ENCODE measurements around the gene APCS. TPM values are rescaled to one million over a fixed set of nuclear protein-coding genes. Genes with fewer than 3 reads are reported as not detected.

Gene APCS
- total and polyA plus RNA-seq, 9 of the 15 experiments (the other 6 are each of a cell fraction or from before 2014, with no cell fraction given) = 0.29 TPM; not detected in 8

- Histone ChIP-seq H3K9me3 (replicated peaks; ENCODE audit: control insufficient read depth, insufficient read depth, low read depth, low read length) (no peaks in the 10 kb centered on the region), H3K4me2 (ENCODE audit: insufficient read depth, low read length) (no peak overlapping the region), H4K20me1 (replicated peaks; ENCODE audit: control insufficient read depth, insufficient read depth, low read length) (no peaks in the 10 kb centered on the region), H3K9me1 (ENCODE audit: control insufficient read depth, insufficient read depth, low read length) (no peaks in the 10 kb centered on the region), H2AFZ (ENCODE audit: low read depth, low read length) (no peak overlapping the region), H3K36me3 (ENCODE audit: control insufficient read depth, insufficient read depth, low read length) (no peaks in the 10 kb centered on the region), H3K4me3 (no peak overlapping the region), H3K27ac (ENCODE audit: extremely low read depth, low read depth, low read length) (no peak overlapping the region), H3K27me3 (ENCODE audit: control insufficient read depth in 2 of 2, insufficient read depth in 2 of 2, low read length in 2 of 2) (no peaks in the 10 kb centered on the region), H3K9ac (ENCODE audit: insufficient read depth in 1 of 2, low read depth in 2 of 2, low read length in 2 of 2) (no peak overlapping the region), H3K79me2 (ENCODE audit: control insufficient read depth, insufficient read depth, low read length) (no peaks in the 10 kb centered on the region), H3K4me1 (replicated peaks in 1 of 2; ENCODE audit: control insufficient read depth in 2 of 2, insufficient read depth in 2 of 2, low read length in 2 of 2) (no peaks in the 10 kb centered on the region)
- no TSS peak for BruUV-seq (replicated peaks)
- no peak for TF ChIP-seq SRF (CRISPR knock-in tag; IDR thresholded peaks at IDR 0.05)
- TF ChIP-seq ZNF175 (CRISPR knock-in tag; IDR thresholded peaks at IDR 0.05; ENCODE audit: low read depth) = no peak
- TF ChIP-seq ZNF511 (CRISPR knock-in tag; IDR thresholded peaks at IDR 0.05) = no peak
- no peak for TF ChIP-seq DACH1 (IDR thresholded peaks at IDR 0.05; ENCODE audit: partially characterized antibody)
- no peak for TF ChIP-seq ZNF655 (CRISPR knock-in tag; IDR thresholded peaks at IDR 0.05)
- TF ChIP-seq RBM34 (IDR thresholded peaks at IDR 0.05; ENCODE audit: borderline replicate concordance, insufficient read depth, low read length) = no peak
- TF ChIP-seq ZNF707 (CRISPR knock-in tag; conservative IDR thresholded peaks at IDR 0.05) = no peak
- no peak for TF ChIP-seq MAZ (CRISPR knock-in tag; conservative IDR thresholded peaks at IDR 0.05 in 1 of 2, IDR thresholded peaks at IDR 0.05 in 1 of 2)
- no peak for TF ChIP-seq GABPA (tag; conservative IDR thresholded peaks at IDR 0.05; ENCODE audit: low read depth)
- TF ChIP-seq ZNF512 (tag; IDR thresholded peaks at IDR 0.05) = no peak
- TF ChIP-seq CBX2 (IDR thresholded peaks at IDR 0.05; ENCODE audit: insufficient read depth, low read length, poor library complexity, severe bottlenecking) = no peak
- no peak for TF ChIP-seq POLR2G (IDR thresholded peaks at IDR 0.05; ENCODE audit: low read depth, low read length)
- TF ChIP-seq ZNF586 (CRISPR knock-in tag; conservative IDR thresholded peaks at IDR 0.05) = no peak
- TF ChIP-seq NCOA6 (IDR thresholded peaks at IDR 0.05) = no peak
- FAIRE-seq (no peak), ATAC-seq (no peak), DNase-seq (ENCODE audit: extremely low read depth in 1 of 4, low spot score in 3 of 4) (no peak)
- intact Hi-C loops (cut with micrococcal nuclease) = no loop called here
- ChIA-PET POLR2A (no interaction called here), CTCF (ENCODE audit: low intra/inter-chr PET ratio) (no interaction called here)
- 0% methylated on average over 2 of the region's 2 CpGs for WGBS (ENCODE audit: insufficient coverage, low coverage, missing lambda C conversion rate)
- in situ Hi-C loops (cut with MboI) = no loop called here
These were observed 39.5 kb upstream of the APCS start for GRCh38 chr1:159548126-159548525.

Data from K562 (cell line).